H1 (cell line): Measurements from ENCODE around the gene DAZAP1. TPM values are rescaled to one million over a fixed set of nuclear protein-coding genes. Genes with fewer than 3 reads are reported as not detected.

Experiments
- YY1 ChIP-seq: IDR thresholded peaks from 2 replicates; pipeline ENCODE4 v1.6.1; 2011; ENCODE audit warnings: low read depth, mild to moderate bottlenecking, low read length
- ZNF274 ChIP-seq: IDR thresholded peaks from 2 replicates; pipeline ENCODE4 v1.7.0; 2012; ENCODE audit warnings: low read length, borderline replicate concordance; ENCODE audit errors: extremely low read depth
- polyA plus RNA-seq, 7 experiments: library from polyadenylated mRNA; depleted of rRNA in 3 of 7; stranded (reverse) in 5 of 7; unstranded in 2 of 7; fragments of >200 nt in 5 of 7; fragments of 200-250 nt in 2 of 7; gene quantifications; 1 replicate in 5 of 7; 2 replicates in 1 of 7; 4 replicates in 1 of 7; pipeline versions ENCODE4 v1.2.1 to v1.2.3, GENCODE V29; 2011 to 2013; ENCODE audit warnings: missing spikeins in 2 of 7, mixed read lengths in 2 of 7
- total RNA-seq: library from RNA; stranded (reverse); fragmentation: NEBNext Ultra II Directional; extraction: Animal tissue kit (Norgen Biotek cat#: 25700); gene quantifications from 2 replicates; pipeline ENCODE4 v1.2.1, GENCODE V29; 2021

DAZAP1 gene
- total and polyA plus RNA-seq, 2 of the 8 experiments (the other 6 are each of a cell fraction or from before 2014, with no cell fraction given) = 79.6 to 341 TPM

DNA sequence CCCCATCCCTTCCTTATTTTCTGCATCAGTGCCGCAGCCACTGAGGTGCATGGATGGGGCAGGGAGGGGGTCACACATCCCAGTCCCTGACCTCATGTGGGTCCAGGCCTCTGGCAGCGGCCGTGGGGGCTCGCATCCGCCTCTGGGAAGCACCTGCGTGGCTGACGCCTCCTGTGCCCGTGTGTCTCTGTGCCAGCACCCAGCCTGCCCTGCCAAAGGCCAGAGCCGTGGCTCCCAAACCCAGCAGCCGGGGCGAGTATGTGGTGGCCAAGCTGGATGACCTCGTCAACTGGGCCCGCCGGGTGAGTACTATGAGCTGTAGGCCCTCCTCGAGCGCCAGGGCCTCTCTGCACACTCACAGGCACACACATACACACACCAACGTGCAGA is 18.8 kb upstream of the DAZAP1 start (continued):
- TF ChIP-seq ZNF274 (no peak), YY1 (no peak)
